ENCODE data around the gene CSDE1.

CSDE1 gene

DNA sequence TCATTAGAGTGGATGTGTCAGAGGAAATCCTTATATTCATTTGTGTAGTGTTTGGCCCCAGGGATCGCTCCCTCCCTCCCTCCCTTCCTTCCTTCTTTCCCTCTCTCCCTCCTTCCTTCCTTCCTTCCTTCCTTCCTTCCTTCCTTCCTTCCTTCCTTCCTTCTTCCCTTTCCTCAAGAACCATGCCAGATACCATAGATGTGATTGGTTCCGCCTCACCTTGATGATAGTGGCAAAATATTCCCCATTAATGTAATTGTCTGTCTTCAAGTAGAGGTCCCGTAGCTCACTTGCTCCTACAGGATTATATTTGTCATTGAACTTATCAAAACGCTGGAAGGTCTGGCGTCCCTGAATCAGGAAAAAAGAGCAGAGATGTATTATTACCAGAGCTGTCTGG, 80.1 kb downstream of the CSDE1 start:
- TF ChIP-seq, protein P1, sequence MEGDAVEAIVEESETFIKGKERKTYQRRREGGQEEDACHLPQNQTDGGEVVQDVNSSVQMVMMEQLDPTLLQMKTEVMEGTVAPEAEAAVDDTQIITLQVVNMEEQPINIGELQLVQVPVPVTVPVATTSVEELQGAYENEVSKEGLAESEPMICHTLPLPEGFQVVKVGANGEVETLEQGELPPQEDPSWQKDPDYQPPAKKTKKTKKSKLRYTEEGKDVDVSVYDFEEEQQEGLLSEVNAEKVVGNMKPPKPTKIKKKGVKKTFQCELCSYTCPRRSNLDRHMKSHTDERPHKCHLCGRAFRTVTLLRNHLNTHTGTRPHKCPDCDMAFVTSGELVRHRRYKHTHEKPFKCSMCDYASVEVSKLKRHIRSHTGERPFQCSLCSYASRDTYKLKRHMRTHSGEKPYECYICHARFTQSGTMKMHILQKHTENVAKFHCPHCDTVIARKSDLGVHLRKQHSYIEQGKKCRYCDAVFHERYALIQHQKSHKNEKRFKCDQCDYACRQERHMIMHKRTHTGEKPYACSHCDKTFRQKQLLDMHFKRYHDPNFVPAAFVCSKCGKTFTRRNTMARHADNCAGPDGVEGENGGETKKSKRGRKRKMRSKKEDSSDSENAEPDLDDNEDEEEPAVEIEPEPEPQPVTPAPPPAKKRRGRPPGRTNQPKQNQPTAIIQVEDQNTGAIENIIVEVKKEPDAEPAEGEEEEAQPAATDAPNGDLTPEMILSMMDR (IDR thresholded peaks at IDR 0.05; ENCODE audit: low read depth, low read length, missing control alignments): no peak
- DNase-seq (ENCODE audit: extremely low read depth, low read depth): no peak

DNA sequence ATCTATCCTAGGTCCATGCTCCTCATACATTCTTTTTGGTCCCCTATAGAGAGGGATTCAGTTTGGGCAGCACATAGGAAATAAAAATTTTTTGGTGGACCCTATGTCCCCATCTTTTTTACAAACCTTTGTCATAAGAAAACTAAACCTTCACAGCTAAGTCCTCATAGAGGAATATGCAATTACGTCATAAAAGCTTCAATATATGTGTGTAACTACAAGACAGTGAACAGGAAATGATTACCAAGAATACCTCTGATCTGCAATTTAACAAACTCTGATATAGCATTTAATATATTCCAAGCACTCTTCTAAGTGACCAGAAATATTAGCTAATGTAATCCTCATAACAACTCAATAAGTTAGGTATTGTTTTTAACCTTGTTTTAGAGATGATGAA, 81.7 kb downstream of the CSDE1 start:
- TF ChIP-seq, protein P1 (IDR thresholded peaks at IDR 0.05; ENCODE audit: low read depth, low read length, missing control alignments): no peak
- DNase-seq (ENCODE audit: extremely low read depth, low read depth): no peak
- no peak overlapping the region for H3K4me3 ChIP-seq (replicated peaks; ENCODE audit: low read depth, low read length)

More for the DNA sequence above, 80.1 kb downstream of the CSDE1 start:
- no peak overlapping the region for H3K4me3 ChIP-seq (replicated peaks; ENCODE audit: low read depth, low read length)

DNA sequence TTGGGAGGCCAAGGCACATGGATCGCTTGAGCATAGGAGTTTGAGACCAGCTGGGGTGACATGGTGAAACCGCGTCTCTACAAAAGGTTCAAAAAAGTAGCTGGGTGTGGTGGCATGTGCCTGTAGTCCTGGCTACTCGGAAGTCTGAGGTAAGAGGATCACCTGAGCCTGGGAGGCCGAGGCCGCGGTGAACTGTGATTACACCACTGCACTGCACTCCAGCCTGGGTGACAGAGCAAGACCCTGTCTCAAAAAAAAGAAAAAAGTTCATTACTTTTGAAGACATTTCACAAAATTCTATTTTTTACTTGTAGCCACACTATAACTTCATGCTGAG, 85.9 kb downstream of the CSDE1 start:
- TF ChIP-seq, protein P1 (IDR thresholded peaks at IDR 0.05; ENCODE audit: low read depth, low read length, missing control alignments): no peak
- H3K4me3 ChIP-seq (replicated peaks; ENCODE audit: low read depth, low read length): no peak overlapping the region
- DNase-seq (ENCODE audit: extremely low read depth, low read depth): no peak

DNA sequence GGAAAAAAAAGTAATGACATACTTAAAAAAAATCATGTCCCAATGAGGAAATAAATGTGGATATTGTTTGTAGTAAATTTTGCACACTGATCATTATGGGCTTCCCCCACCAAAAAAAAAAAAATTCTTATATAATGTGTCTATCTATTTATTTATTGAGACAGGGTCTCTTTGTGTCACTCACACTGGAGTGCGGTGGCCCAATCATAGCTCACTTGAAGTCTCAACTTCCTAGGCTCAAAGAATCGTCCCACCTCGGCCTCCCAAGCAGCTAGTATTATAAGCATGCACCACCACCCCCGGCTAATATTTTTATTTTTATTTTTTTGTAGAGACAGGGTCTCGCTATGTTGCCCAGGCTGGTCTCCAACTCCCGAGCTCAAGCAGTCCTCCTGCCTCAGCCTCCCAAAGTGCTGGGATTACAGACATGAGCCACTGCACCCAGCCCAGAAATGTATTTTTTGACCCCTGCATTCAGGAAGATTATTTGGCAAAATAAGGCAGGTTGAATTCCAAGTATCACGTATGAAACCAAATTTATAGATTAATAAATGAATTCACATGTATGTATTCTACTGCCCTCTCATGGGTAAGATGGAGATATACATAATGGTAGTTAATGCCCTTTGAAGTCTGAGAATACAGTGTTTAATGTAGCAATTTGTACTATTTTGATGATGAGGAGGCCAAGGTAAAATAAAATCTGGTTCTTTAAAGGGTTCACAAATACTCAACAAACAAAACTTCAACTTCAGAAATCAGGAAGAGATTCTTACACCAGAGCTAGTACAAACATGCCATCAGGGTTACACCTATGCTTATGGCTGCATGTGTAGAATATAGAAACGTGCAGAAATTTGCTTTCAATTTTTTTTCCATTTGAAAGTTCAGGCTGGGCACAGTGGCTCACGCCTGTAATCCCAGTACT, 86.5 kb downstream of the CSDE1 start:
- TF ChIP-seq, protein P1 (IDR thresholded peaks at IDR 0.05; ENCODE audit: low read depth, low read length, missing control alignments): no peak
- no peak overlapping the region for H3K4me3 ChIP-seq (replicated peaks; ENCODE audit: low read depth, low read length)
- no peak for DNase-seq (ENCODE audit: extremely low read depth, low read depth)

DNA sequence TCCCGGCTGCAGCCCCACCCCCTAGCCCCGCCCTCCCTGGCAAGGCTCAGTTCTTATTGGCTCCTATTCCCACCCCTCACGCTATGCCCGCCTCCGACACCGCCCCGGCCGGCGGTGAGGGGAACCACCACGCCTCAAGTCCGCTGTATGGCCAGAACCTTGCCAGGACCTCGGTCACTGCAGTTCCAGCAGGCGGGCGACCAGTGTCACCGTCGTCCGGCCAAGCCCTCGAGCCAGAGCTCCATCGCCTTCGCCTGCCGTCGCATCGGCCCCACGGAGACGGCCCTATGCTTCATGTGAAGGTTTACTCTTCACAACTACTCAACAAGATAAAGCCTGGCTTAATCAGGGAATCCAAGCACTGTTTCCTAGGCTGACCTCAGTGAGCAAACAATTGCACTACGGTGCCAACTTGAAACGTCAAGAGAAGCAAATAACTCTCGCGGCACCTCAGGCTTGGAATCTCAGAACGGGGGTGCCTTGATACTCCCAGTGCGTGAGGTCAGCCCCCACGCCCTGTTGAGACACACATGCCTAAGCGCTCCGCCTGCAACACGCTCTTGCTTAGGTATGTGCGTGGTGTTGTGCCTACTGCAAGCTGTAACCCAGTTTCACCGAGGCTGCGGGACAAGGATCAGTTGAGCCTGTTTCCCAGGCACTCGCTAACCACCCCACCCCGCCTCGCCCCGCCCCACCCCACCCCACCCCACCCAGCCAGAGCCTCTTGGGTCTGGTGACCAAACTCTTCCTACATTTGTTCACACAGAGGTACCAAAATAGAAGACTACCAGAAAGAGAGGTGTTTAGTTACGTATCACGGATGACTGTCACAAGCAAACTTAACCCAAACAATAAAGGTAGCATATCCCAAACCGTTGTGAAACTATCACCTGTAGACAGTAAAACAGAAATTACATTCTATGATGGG, 87.4 kb downstream of the CSDE1 start:
- peak overlapping the region; percentile 54 for H3K4me3 ChIP-seq (replicated peaks; ENCODE audit: low read depth, low read length)
- DNase-seq (ENCODE audit: extremely low read depth, low read depth): peak; percentile 29
- TF ChIP-seq, protein P1 (IDR thresholded peaks at IDR 0.05; ENCODE audit: low read depth, low read length, missing control alignments): no peak

DNA sequence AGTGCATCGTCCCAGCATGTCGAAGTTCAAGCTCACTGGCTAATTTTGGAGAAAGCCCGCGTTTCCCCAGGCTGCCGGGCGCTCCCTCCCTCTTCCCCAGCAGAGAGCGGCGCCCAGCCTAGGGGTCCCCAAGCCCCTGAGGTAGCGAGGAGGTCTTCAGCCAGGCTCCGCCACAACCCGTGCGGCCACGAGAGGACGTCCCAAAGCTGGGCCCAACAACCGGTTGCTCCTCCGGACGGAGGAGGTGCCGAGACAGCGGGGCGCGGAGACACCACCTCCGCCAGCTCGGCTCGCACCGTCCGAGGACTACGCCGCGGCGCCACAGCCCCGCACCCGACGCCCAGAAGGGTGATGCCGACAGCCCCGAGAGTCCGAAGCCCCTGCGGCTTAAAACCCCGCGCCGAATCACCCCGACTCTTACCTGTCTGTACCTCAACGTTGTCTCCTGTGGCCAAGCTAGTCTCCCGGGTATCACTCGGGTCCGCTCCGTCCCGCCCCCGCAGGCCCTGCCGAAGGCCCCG, 88.2 kb downstream of the CSDE1 start, which contains the start of gene DENND2C:
TSS of gene DENND2C (minus strand) at position 488 of the 521 bp plus-strand sequence. CDS start 44,065 bp downstream, outside the sequence.
- no peak for DNase-seq (ENCODE audit: extremely low read depth, low read depth)
- TF ChIP-seq, protein P1 (IDR thresholded peaks at IDR 0.05; ENCODE audit: low read depth, low read length, missing control alignments): no peak
- H3K4me3 ChIP-seq (replicated peaks; ENCODE audit: low read depth, low read length): peak within 1 kb of the TSS; percentile 54

All from HFF-Myc (cell line).